ENCODE measurements around the gene FUT3. TPM values are rescaled to one million over a fixed set of nuclear protein-coding genes. Genes with fewer than 3 reads are reported as not detected.

Gene FUT3
- total and polyA plus RNA-seq, 4 donors = 0.25 to 0.47 (median 0.27) TPM; not detected in 1

DNA sequence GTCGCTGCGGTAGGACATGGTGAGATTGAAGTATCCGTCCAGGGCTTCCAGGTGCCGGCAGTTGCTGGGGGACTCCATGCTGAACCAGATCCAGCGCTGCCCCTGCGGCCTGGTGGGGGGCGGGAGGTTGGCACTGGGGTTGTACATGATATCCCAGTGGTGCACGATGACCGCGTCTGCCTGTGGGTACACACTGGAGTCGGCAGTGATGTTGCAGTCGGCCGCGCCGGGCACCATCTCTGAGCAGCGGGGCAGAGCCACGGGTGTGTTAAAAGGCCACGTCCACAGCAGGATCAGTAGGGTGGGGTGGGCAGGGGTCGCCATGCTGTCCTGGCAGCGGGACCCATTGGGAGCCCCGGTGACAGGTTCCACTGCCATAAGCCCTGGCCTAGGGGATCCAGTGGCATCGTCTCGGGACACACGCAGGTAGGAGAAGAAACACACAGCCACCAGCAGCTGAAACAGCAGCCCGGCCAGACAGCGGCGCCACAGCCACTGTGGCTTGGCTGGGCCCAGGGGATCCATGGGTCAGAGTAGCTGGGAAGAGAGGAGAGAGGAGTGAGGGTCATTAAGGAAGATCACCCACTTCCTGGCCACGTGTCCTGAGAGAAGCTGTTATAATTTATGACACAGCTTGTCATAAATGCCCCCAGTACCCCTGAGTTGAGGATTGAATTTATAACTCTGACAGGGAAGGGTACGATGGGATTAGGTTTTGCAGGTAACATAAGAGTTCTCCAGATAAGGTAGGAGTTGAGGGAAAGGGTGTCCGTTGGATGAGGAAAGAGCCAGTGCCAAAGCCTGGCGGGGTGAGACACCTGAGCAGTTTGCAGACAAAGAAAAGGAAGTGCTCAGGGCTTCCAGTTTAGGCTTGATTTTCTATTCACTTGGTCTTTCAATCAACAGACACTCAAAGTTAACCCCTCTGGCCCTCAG, 16.2 kb upstream of the FUT3 start:
- Histone ChIP-seq H3K9me3 (ENCODE audit: control insufficient read depth in 4 of 4, low read length in 3 of 4) (no peaks in the 10 kb centered on the region), H3K27me3 (ENCODE audit: control insufficient read depth in 4 of 4, insufficient read depth in 4 of 4, low read length in 3 of 4) (no peaks in the 10 kb centered on the region), H3K4me3 (ENCODE audit: low read depth in 1 of 3, low read length in 3 of 3) (no peak overlapping the region), H3K9ac (ENCODE audit: low read depth in 1 of 2, low read length in 2 of 2) (no peak overlapping the region), H3K27ac (ENCODE audit: low read depth in 1 of 2, low read length in 2 of 2) (no peak overlapping the region), H3K36me3 (ENCODE audit: control insufficient read depth in 4 of 4, insufficient read depth in 3 of 4, low read depth in 1 of 4, low read length in 3 of 4) (no peaks in the 10 kb centered on the region), H3K4me1 (ENCODE audit: control insufficient read depth in 4 of 4, insufficient read depth in 4 of 4, low read length in 3 of 4) (peaks cover 4 to 9% (median 5%) of the 10 kb centered on the region in 4 donors)
- 91% methylated on average over 31 of the region's 31 CpGs for WGBS
- no peak for DNase-seq (ENCODE audit: low spot score)
- TF ChIP-seq, protein P1, sequence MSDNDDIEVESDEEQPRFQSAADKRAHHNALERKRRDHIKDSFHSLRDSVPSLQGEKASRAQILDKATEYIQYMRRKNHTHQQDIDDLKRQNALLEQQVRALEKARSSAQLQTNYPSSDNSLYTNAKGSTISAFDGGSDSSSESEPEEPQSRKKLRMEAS (IDR thresholded peaks at IDR 0.05) = no peak
- TF ChIP-seq TAF1 (conservative IDR thresholded peaks at IDR 0.05) (no peak), HNF4A (conservative IDR thresholded peaks at IDR 0.05) (no peak), SP1 (IDR thresholded peaks at IDR 0.05) (no peak), EGR1 (IDR thresholded peaks at IDR 0.05; ENCODE audit: low read depth in 2 of 2) (no peak), NR2F2 (IDR thresholded peaks at IDR 0.05) (no peak), RAD21 (IDR thresholded peaks at IDR 0.05) (no peak), GABPA (IDR thresholded peaks at IDR 0.05 in 1 of 2, conservative IDR thresholded peaks at IDR 0.05 in 1 of 2) (no peak), RXRA (IDR thresholded peaks at IDR 0.05) (no peak), FOXA1 (IDR thresholded peaks at IDR 0.05) (no peak), JUND (IDR thresholded peaks at IDR 0.05) (no peak), YY1 (IDR thresholded peaks at IDR 0.05) (no peak), FOXA2 (IDR thresholded peaks at IDR 0.05) (no peak), HNF4G (IDR thresholded peaks at IDR 0.05) (no peak)
- TF ChIP-seq, protein P2, sequence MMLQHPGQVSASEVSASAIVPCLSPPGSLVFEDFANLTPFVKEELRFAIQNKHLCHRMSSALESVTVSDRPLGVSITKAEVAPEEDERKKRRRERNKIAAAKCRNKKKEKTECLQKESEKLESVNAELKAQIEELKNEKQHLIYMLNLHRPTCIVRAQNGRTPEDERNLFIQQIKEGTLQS (IDR thresholded peaks at IDR 0.05) = no peak
- TF ChIP-seq, protein P3, sequence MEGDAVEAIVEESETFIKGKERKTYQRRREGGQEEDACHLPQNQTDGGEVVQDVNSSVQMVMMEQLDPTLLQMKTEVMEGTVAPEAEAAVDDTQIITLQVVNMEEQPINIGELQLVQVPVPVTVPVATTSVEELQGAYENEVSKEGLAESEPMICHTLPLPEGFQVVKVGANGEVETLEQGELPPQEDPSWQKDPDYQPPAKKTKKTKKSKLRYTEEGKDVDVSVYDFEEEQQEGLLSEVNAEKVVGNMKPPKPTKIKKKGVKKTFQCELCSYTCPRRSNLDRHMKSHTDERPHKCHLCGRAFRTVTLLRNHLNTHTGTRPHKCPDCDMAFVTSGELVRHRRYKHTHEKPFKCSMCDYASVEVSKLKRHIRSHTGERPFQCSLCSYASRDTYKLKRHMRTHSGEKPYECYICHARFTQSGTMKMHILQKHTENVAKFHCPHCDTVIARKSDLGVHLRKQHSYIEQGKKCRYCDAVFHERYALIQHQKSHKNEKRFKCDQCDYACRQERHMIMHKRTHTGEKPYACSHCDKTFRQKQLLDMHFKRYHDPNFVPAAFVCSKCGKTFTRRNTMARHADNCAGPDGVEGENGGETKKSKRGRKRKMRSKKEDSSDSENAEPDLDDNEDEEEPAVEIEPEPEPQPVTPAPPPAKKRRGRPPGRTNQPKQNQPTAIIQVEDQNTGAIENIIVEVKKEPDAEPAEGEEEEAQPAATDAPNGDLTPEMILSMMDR (IDR thresholded peaks at IDR 0.05; ENCODE audit: low read depth, low read length, missing input control) = no peak
- TF ChIP-seq, protein P4, sequence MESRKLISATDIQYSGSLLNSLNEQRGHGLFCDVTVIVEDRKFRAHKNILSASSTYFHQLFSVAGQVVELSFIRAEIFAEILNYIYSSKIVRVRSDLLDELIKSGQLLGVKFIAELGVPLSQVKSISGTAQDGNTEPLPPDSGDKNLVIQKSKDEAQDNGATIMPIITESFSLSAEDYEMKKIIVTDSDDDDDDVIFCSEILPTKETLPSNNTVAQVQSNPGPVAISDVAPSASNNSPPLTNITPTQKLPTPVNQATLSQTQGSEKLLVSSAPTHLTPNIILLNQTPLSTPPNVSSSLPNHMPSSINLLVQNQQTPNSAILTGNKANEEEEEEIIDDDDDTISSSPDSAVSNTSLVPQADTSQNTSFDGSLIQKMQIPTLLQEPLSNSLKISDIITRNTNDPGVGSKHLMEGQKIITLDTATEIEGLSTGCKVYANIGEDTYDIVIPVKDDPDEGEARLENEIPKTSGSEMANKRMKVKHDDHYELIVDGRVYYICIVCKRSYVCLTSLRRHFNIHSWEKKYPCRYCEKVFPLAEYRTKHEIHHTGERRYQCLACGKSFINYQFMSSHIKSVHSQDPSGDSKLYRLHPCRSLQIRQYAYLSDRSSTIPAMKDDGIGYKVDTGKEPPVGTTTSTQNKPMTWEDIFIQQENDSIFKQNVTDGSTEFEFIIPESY (IDR thresholded peaks at IDR 0.05) = no peak
- TF ChIP-seq, protein P5, sequence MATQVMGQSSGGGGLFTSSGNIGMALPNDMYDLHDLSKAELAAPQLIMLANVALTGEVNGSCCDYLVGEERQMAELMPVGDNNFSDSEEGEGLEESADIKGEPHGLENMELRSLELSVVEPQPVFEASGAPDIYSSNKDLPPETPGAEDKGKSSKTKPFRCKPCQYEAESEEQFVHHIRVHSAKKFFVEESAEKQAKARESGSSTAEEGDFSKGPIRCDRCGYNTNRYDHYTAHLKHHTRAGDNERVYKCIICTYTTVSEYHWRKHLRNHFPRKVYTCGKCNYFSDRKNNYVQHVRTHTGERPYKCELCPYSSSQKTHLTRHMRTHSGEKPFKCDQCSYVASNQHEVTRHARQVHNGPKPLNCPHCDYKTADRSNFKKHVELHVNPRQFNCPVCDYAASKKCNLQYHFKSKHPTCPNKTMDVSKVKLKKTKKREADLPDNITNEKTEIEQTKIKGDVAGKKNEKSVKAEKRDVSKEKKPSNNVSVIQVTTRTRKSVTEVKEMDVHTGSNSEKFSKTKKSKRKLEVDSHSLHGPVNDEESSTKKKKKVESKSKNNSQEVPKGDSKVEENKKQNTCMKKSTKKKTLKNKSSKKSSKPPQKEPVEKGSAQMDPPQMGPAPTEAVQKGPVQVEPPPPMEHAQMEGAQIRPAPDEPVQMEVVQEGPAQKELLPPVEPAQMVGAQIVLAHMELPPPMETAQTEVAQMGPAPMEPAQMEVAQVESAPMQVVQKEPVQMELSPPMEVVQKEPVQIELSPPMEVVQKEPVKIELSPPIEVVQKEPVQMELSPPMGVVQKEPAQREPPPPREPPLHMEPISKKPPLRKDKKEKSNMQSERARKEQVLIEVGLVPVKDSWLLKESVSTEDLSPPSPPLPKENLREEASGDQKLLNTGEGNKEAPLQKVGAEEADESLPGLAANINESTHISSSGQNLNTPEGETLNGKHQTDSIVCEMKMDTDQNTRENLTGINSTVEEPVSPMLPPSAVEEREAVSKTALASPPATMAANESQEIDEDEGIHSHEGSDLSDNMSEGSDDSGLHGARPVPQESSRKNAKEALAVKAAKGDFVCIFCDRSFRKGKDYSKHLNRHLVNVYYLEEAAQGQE (IDR thresholded peaks at IDR 0.05) = no peak
